Measurements from ENCODE around the gene SLC1A4.

- TF ChIP-seq CTCF (IDR thresholded peaks at IDR 0.05; ENCODE audit: insufficient read depth, low read depth, low read length): no peak
- no peak for TF ChIP-seq EZH2 (IDR thresholded peaks at IDR 0.05; ENCODE audit: insufficient read depth, low read length)
Measured at GRCh38 chr2:64952511-64953482, 36.4 kb upstream of the SLC1A4 start.
